Large intestine (tissue), 3 donors: ENCODE results near the gene NMT1. TPM values are rescaled to one million over a fixed set of nuclear protein-coding genes. Genes with fewer than 3 reads are reported as not detected.

Experiments used
- DNase-seq, 2 donors: peaks; one replicate each; pipeline versions ENCODE4 v3.0.0 to v3.0.0-alpha.2; 2013
- H3K27ac ChIP-seq: one replicate; pipeline ENCODE4 v1.5.1; 2013; ENCODE audit warnings: low read length
- H3K27me3 ChIP-seq: 2 replicates; pipeline ENCODE4 v1.6.1; 2013; ENCODE audit warnings: low read length; ENCODE audit not compliant: control insufficient read depth, insufficient read depth
- H3K36me3 ChIP-seq: 2 replicates; pipeline ENCODE4 v1.6.1; 2013; ENCODE audit warnings: low read length; ENCODE audit not compliant: control insufficient read depth, insufficient read depth
- H3K4me1 ChIP-seq: one replicate; pipeline ENCODE4 v1.6.1; 2013; ENCODE audit warnings: low read length; ENCODE audit not compliant: control insufficient read depth, insufficient read depth
- H3K4me3 ChIP-seq: one replicate; pipeline ENCODE4 v1.5.1; 2013; ENCODE audit warnings: low read length
- H3K9me3 ChIP-seq: one replicate; pipeline ENCODE4 v1.6.1; 2013; ENCODE audit warnings: mild to moderate bottlenecking, low read depth, low read length, moderate library complexity; ENCODE audit not compliant: control insufficient read depth
- WGBS: methylation state at CpG from one replicate; pipeline ENCODE4 v1.1.5; 2013; ENCODE audit warnings: low lambda C conversion rate; ENCODE audit not compliant: insufficient coverage; 5-methylcytosine and 5-hydroxymethylcytosine counted together
- polyA plus RNA-seq: library from polyadenylated mRNA; unstranded; fragments of 120-200 nt; gene quantifications from one replicate; pipeline ENCODE4 v1.2.1, GENCODE V29; 2013

NMT1 gene
- polyA plus RNA-seq, 1 donor: 51.0 TPM

- peaks cover 42% of the 10 kb centered on the region for H3K4me1 ChIP-seq
- WGBS: 0% methylated on average over 1 of the region's 38 CpGs
Measured at GRCh38 chr17:45147581-45148182, 86.6 kb downstream of the NMT1 start.

GRCh38 chr17:45148183-45149036, 87.3 kb downstream of the NMT1 start, which contains the start of gene HEXIM1:
Gene HEXIM1 (plus strand): TSS chr17:45148475. CDS start chr17:45149191, 716 bp downstream.
- Histone ChIP-seq H3K4me3 (peak within 1 kb of the TSS; percentile 65), H3K9me3 (no peaks in the 10 kb centered on the region), H3K36me3 (no peaks in the 10 kb centered on the region), H3K27ac (peak within 1 kb of the TSS; percentile 97), H3K27me3 (no peaks in the 10 kb centered on the region), H3K4me1 (peaks cover 40% of the 10 kb centered on the region)
- WGBS: no CpG with 5 or more reads among the region's 58 CpGs
- DNase-seq: peak; percentile 100

More at GRCh38 chr17:45147581-45148182, 86.6 kb downstream of the NMT1 start:
- Histone ChIP-seq H3K27ac (peak overlapping the region; percentile 92), H3K4me3 (peak overlapping the region; percentile 62), H3K27me3 (no peaks in the 10 kb centered on the region), H3K36me3 (no peaks in the 10 kb centered on the region), H3K9me3 (no peaks in the 10 kb centered on the region)
- DNase-seq: peak; percentile 90 to 94

DNA sequence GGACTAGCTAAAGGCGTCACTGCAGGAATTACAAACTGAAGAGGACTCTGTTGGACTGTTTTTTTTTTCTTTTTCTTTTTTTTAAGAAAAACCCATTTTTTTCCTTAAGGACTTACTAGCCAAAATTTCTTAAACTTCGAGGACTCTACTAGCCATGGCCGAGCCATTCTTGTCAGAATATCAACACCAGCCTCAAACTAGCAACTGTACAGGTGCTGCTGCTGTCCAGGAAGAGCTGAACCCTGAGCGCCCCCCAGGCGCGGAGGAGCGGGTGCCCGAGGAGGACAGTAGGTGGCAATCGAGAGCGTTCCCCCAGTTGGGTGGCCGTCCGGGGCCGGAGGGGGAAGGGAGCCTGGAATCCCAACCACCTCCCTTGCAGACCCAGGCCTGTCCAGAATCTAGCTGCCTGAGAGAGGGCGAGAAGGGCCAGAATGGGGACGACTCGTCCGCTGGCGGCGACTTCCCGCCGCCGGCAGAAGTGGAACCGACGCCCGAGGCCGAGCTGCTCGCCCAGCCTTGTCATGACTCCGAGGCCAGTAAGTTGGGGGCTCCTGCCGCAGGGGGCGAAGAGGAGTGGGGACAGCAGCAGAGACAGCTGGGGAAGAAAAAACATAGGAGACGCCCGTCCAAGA, 88.0 kb downstream of the NMT1 start:
- WGBS: 0% methylated on average over 2 of the region's 32 CpGs
- Histone ChIP-seq H3K27me3 (no peaks in the 10 kb centered on the region), H3K9me3 (no peaks in the 10 kb centered on the region), H3K27ac (peak overlapping the region; percentile 97), H3K36me3 (no peaks in the 10 kb centered on the region), H3K4me3 (peak overlapping the region; percentile 65), H3K4me1 (peaks cover 34% of the 10 kb centered on the region)
- DNase-seq: peak; percentile 87 to 91

- Histone ChIP-seq H3K4me1 (peaks cover 28% of the 10 kb centered on the region), H3K4me3 (peak overlapping the region; percentile 65), H3K9me3 (no peaks in the 10 kb centered on the region), H3K36me3 (no peaks in the 10 kb centered on the region), H3K27me3 (no peaks in the 10 kb centered on the region), H3K27ac (peak overlapping the region; percentile 97)
- peak in 1 of 2 donors; percentile 87 for DNase-seq
- WGBS: 3% methylated on average over 6 of the region's 56 CpGs
Measured at GRCh38 chr17:45149669-45150664, 88.8 kb downstream of the NMT1 start.

DNA sequence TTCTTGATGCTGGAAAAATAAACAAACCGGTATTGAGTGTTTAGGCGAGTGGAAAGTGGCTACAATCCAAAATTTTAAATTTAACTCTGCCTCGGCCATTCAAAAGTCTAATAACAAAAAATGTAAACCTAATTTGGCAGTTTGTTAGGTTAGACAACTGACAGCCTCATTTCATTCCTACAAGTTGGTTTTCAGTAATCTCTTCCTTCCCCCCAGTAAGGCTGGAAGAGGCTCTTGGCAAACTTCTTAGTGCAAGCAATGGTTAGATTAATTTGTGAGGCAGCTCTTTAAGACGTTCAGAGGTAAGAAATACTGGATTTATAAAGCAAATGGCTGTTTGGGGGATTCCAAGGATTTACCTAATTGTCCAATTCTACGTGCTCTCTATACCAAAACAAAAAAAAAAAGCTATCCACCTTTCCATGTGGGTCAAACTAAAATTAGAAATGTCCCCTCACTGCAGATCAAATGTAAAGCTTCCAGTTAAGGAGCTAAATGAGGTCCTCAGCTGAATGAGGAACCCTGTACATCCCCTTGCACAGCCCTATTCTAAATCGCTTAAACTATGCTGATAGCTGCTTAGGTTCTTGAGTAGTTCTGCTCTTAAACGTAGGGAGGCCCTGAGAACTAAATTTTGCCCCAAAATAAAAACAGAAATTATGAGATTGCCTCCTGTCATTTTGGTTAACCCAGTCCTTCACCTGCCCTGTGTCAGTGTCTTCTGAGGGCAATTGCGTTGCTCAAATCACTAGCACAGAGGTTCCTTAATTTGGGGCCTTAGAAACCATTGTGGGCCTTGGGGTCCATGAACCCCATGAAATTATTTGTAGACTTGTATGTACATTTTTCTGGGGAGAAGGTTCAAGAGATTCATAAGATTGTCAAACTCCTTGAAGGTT, 90.0 kb downstream of the NMT1 start:
- 0% methylated on average over 1 of the region's 8 CpGs for WGBS
- H3K4me1 ChIP-seq: peaks cover 23% of the 10 kb centered on the region
- H3K27me3 ChIP-seq: no peaks in the 10 kb centered on the region
- peak in 1 of 2 donors; percentile 14 for DNase-seq
- peak overlapping the region; percentile 65 for H3K4me3 ChIP-seq
- peak overlapping the region; percentile 47 for H3K27ac ChIP-seq
- H3K36me3 ChIP-seq: no peaks in the 10 kb centered on the region
- no peaks in the 10 kb centered on the region for H3K9me3 ChIP-seq

DNA sequence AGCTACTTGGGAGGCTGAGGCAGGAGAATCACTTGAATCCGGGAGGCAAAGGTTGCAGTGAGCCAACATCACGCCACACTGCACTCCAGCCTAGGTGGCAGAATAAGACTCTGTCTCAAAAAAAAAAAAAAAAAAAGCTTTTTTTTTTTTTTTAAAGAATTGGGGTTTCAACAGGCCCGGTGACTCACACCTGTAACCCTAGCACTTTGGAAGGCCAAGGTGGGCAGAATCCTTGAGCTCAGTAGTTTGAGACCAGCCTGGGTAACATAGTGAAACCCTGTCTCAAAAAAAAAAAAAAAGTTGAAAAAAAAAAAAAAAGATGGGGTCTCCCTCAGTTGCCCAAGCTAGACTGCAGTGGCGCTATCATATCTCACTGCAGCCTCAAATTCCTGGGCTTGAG, 93.9 kb downstream of the NMT1 start:
- Histone ChIP-seq H3K4me3 (no peak overlapping the region), H3K9me3 (no peaks in the 10 kb centered on the region), H3K4me1 (peaks cover 28% of the 10 kb centered on the region), H3K36me3 (no peaks in the 10 kb centered on the region), H3K27ac (no peak overlapping the region), H3K27me3 (no peaks in the 10 kb centered on the region)
- no peak for DNase-seq
- no CpG with 5 or more reads among the region's 4 CpGs for WGBS

- DNase-seq: no peak
- Histone ChIP-seq H3K27ac (no peak overlapping the region), H3K36me3 (no peaks in the 10 kb centered on the region), H3K4me1 (peaks cover 28% of the 10 kb centered on the region), H3K9me3 (no peaks in the 10 kb centered on the region), H3K27me3 (no peaks in the 10 kb centered on the region), H3K4me3 (no peak overlapping the region)
- WGBS: no CpG with 5 or more reads among the region's 2 CpGs
Measured at GRCh38 chr17:45155483-45155882, 94.4 kb downstream of the NMT1 start.

- no peak for DNase-seq
- H3K36me3 ChIP-seq: no peaks in the 10 kb centered on the region
- H3K4me3 ChIP-seq: no peak overlapping the region
- 71% methylated on average over 1 of the region's 3 CpGs for WGBS
- peaks cover 22% of the 10 kb centered on the region for H3K4me1 ChIP-seq
- H3K27ac ChIP-seq: no peak overlapping the region
- no peaks in the 10 kb centered on the region for H3K9me3 ChIP-seq
- H3K27me3 ChIP-seq: no peaks in the 10 kb centered on the region
Measured at GRCh38 chr17:45156242-45156641, 95.1 kb downstream of the NMT1 start.
